ENCODE results near the gene POLR2E.
"Not testable (repeated sequence)": the region's sequence is repeated elsewhere in the genome, so short reads cannot be mapped to it uniquely, and the experiment has no call there.

The POLR2E gene

DNA sequence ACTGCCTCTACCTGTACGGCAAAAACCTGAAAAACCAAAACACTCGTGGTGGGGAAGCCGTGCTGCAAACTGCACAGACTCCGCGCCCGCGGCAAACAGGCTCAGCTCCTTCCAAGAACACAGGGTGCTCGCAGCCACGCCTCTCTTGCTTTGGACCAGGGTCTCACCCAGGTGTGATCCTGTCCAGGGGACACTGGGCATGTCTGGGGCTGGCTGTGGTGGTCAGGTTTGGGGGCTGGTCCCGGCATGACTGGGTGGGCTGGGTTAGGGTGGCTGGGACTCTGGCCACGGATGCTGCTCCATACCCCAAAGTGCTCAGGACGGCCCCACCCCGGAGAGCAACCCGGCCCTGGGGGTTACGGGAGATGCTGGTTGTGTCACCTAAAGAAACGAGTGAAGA lies 22.5 kb upstream of the POLR2E start:
- H3K4me1 Mint-ChIP-seq: no peaks in the 10 kb centered on the region
- no peak overlapping the region for H3K4me3 Mint-ChIP-seq
- no peaks in the 10 kb centered on the region for H3K27me3 Mint-ChIP-seq
- H3K36me3 Mint-ChIP-seq: peaks cover 4% of the 10 kb centered on the region
- H3K27ac Mint-ChIP-seq: no peak overlapping the region
- no peaks in the 10 kb centered on the region for H3K9me3 Mint-ChIP-seq

DNA sequence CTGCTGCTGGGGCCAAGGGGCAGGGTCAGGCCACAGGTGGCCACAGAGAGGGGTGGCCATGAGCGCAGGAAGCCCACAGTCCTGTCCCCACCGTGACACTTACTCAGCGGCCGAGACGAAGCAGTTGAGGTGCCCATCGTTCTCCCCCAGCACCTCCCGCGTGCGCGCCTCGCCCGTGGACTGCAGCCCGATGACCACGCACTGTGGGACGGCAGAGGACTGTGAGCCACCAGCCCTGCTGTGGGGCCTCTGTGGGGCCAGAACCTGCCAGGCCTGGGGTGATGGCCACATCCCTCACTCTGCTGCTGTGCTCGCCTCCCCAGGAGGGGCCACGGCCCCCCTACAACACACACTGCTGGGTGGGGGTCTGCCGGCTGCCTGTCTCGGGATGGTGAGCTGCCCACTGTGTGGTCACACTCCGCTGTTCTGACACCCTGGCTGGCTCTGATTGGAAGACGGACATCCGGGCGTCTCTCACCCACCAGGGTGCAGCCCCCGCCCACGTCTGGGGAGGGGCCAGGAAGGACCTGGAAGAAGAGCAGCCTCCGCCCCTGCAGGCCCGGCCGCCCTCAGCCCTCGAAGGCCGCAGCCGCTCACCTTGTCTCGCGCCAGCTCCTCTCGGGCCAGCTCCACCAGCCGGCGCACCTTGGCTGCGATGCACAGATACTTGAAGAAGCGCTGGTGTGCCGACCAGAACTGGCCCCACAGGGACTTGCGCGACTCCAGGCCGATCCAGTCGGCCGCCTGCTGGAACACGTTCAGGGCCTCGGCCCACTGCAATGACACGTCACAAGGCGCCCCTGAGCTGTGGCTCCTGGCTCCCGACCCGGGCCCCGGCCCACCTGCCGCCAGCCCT lies 21.8 kb upstream of the POLR2E start:
- H3K27ac Mint-ChIP-seq: no peak overlapping the region

DNA sequence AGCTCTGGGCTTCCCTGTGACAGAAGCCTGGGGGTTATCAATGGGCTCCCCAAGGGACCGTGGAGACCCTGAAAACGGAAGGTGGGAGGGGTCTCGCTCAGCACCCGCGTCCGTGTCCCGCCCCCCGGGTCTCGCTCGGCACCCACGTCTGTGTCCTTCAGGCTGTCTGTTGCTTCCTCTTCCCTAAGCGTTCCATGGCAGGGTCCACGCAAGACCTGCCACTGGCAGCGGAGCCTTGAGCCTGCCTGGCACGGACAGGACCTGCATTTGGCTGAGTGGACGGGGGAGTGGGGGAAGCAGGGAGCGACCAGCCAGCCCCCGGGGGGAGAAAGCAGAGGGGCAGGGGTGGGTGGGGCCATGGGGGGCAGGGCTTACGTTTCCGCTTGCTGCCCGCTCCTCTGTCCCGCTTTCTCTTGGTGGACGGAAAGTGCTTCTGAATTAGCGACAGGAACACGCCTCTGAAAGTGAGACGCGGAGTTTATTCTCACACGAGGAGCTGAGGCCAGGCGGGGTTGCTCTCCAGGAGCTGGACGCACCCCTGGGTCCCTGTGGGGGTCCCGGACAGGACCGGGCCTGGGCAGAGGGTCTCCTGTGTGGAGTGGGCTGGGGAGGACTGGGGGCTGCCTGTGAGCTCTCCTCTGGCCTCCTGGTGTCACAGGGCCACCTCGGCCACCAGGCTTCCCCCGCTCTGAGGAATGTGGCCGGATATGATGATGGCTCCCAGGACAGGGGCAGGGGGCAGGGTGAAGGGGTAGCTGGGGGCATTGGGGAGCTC lies 20.7 kb upstream of the POLR2E start:
- Mint-ChIP-seq H3K4me1 (no peaks in the 10 kb centered on the region), H3K4me3 (no peak overlapping the region), H3K9me3 (no peaks in the 10 kb centered on the region), H3K27ac (no peak overlapping the region), H3K27me3 (no peaks in the 10 kb centered on the region), H3K36me3 (peaks cover 2% of the 10 kb centered on the region)

More for the DNA sequence above, 21.8 kb upstream of the POLR2E start:
- no peak overlapping the region for H3K4me3 Mint-ChIP-seq
- no peaks in the 10 kb centered on the region for H3K27me3 Mint-ChIP-seq
- no peaks in the 10 kb centered on the region for H3K4me1 Mint-ChIP-seq
- no peaks in the 10 kb centered on the region for H3K9me3 Mint-ChIP-seq
- H3K36me3 Mint-ChIP-seq: peaks cover 4% of the 10 kb centered on the region

DNA sequence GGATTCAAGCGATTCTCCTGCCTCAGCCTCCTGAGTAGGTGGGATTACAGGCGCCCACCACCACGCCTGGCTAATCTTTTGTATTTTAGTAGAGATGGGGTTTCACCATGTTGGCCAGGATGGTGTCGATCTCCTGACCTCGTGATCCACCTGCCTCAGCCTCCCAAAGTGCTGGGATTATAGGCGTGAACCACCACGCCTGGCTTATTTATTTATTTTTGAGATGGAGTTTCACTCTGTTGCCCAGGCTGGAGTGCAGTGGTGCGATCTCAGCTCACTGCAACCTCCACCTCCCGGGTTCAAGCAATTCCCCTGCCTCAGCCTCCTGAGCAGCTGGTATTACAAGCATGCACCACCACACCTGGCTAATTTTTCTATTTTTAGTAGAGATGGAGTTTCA lies 19.6 kb upstream of the POLR2E start:
- not testable (repeated sequence) for H3K4me3 Mint-ChIP-seq, H3K9me3 Mint-ChIP-seq, H3K36me3 Mint-ChIP-seq, H3K27me3 Mint-ChIP-seq, H3K4me1 Mint-ChIP-seq, H3K27ac Mint-ChIP-seq

DNA sequence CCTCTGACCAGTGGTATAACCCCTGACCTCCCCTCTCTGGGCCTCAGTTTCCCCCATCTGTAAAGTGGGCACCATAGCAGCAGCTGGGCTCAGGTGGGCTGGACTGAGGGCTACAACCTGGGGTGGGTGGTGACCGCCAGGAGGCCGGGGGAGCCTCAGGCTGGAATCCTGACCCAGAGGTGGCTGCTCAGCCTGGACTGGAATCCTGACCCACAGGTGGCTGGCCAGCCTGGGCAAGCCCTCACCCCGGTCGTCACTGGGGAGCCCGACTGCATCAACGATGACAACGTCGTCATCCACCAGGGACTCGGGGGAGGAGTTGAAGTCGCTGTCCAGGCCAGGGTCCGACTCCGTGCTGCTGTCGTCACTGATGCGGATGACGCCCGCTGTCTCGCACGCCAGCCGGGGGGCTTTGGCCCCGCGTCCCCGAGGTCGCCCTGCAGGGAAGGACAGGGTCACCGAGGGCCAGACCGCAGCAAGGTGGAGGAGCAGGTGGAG lies 18.9 kb upstream of the POLR2E start:
- Mint-ChIP-seq H3K36me3 (peaks cover 2% of the 10 kb centered on the region), H3K4me1 (no peaks in the 10 kb centered on the region)

DNA sequence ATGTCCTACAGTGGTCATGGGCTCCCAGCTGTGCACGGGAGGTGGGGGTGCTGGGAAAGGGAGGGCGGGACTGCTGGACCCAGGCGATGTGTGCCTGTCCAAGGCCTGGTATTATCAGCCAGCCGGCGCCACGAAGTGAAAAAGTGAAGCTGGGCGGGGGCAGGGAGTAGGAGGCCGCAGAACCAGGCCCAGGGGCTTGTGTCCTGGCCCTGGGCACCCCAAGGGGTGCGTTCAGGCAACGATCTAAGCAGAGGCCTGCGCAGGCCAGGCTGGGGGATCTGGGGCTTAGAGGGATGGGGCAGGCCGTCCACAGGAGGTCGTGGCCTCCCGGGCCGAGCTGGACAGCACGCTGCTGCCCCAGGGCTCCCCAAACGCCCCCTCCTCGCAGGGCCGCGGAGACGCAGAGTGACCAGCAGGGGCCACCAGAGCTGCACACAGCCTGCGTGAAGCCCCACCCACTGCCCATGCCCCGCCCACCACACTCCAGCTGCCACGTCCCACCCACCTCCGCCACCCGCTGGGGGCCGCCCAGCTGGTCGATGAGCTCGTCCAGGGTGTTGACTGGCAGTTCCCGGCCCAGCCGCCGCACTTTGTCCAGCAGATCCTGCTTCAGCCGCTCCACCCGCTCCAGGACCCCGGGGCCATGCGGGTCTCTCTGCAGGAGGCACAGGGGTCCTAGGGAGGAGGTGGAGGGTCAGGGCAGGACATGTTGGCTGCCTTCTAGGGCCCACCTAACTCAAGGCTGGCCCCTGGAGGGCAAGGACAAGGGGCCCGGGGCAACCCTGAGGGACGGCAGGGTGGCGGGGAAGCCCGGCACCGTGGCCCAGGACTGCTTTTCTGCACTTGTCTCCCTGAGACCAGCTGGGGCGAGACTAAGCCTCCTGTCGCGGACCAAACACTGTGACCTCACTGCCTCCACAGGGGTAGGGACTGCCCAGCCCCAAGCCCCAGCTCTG lies 18.1 kb upstream of the POLR2E start:
- H3K4me1 Mint-ChIP-seq: no peaks in the 10 kb centered on the region
- no peak overlapping the region for H3K4me3 Mint-ChIP-seq
- H3K9me3 Mint-ChIP-seq: no peaks in the 10 kb centered on the region
- no peaks in the 10 kb centered on the region for H3K36me3 Mint-ChIP-seq
- H3K27me3 Mint-ChIP-seq: no peaks in the 10 kb centered on the region
- H3K27ac Mint-ChIP-seq: no peak overlapping the region

More for the DNA sequence above, 18.9 kb upstream of the POLR2E start:
- no peaks in the 10 kb centered on the region for H3K27me3 Mint-ChIP-seq
- H3K27ac Mint-ChIP-seq: no peak overlapping the region
- no peaks in the 10 kb centered on the region for H3K9me3 Mint-ChIP-seq
- H3K4me3 Mint-ChIP-seq: no peak overlapping the region

DNA sequence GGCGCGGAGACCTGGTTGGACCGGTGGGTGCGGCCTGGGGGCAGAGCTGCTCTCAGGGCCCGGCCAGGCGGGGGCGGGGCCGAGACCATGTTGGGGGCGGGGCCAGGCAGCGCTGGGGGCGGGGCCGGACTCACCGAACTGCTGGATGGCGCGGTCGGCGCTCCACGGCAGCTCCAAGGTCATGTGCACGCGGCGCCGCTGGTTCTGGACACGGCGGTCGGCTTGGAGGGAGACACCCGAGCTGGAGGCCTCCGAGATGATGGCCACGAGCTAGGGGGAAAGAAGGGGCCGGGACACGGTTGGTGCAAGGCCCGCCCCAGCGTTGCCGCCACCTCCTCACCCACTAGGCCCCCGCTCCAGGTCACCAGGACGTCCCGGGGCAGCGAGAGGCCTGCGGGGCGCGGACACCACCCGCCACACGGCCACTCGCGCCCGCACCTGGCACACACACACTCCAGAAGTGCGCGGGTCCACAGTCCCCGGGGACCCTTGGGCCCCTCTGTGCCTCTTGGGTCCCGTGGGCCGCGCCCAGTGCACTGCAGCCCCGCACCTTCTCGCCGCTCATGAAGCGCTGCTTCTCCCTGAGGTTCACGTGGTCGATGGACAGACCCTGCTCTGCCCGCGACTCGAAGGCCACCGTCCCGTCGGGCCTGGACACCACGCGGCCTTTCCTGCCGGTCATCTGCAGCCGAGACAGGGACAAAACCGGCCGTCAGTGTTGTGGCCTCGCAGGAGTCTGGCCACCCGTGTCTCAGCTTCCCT lies 17.3 kb upstream of the POLR2E start:
- no peaks in the 10 kb centered on the region for H3K36me3 Mint-ChIP-seq

DNA sequence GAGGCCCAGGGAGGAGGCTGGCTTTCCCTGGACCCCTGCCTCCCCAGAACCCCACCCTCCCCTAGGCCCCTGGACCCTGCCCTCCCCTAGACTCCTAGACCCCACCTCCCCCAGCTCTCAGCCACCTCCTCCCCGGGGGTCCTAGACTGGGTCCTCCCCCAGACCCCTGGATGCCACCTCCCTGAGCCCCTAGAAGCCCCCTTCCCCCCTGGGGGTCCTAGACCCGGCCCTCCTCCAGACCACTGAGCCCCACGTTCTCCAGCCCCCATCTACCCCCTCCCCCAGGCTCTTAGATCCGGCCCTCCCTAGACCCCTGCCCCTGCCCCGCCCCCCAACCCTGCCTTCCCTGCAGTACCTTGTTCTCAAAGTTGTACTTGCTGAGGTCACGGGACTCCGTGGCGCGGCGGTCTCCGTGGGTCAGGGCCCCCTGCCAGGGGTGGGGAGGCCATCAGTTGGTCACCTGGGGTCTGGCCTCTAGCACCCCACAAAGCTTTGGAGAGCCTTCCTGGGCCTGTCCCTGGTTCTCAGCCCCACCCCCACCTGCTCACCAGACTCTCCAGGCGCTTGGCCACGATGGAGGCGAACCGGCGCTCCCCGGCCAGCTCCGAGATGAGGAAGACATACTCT lies 16.6 kb upstream of the POLR2E start:
- Mint-ChIP-seq H3K4me3 (no peak overlapping the region), H3K27me3 (no peaks in the 10 kb centered on the region), H3K4me1 (no peaks in the 10 kb centered on the region), H3K9me3 (no peaks in the 10 kb centered on the region), H3K36me3 (no peaks in the 10 kb centered on the region), H3K27ac (no peak overlapping the region)

More for the DNA sequence above, 17.3 kb upstream of the POLR2E start:
- Mint-ChIP-seq H3K9me3 (no peaks in the 10 kb centered on the region), H3K27me3 (no peaks in the 10 kb centered on the region), H3K4me3 (no peak overlapping the region), H3K27ac (no peak overlapping the region), H3K4me1 (no peaks in the 10 kb centered on the region)

DNA sequence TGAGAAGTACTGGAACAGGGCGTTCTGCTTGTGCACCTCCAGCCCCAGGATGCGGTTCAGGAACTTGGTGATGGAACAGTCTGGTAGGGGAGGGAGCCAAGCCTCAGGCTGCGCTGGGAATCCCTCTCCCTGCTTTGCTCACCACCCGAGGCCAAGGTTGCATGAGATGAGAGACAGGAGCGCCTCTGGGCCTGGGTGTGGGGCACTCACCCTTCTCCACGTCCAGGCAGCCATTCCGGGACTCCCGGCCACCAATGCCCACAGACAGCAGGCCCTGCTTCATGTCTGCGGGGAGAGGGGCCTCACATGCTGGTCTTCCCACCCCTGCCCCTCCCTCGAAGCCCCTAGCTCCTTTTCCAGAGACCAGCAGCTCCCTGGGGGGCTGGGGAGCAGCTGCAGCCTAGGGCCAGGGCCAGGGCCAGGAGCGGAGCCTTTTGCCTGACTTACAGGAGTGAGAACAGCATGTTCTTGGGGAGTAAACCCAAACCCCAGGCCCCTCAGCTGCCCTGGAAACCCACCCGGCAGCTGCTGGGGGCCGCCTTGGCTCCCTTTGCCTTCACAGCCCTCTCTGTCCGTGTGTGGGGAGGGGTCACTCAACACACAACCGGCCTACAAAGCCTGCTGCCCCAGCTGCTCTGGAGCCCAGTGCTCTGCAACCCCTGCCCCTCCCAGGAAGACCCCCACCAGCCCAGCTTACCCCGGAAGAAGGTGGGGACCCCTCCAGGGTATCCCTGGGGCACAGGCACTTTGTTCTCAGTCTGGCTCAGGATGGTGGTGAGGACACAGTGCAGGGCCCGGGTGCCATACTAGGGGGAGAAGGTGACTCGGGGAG lies 15.8 kb upstream of the POLR2E start:
- Mint-ChIP-seq H3K4me1 (no peaks in the 10 kb centered on the region), H3K36me3 (no peaks in the 10 kb centered on the region), H3K27ac (no peak overlapping the region), H3K27me3 (no peaks in the 10 kb centered on the region), H3K4me3 (no peak overlapping the region), H3K9me3 (no peaks in the 10 kb centered on the region)

DNA sequence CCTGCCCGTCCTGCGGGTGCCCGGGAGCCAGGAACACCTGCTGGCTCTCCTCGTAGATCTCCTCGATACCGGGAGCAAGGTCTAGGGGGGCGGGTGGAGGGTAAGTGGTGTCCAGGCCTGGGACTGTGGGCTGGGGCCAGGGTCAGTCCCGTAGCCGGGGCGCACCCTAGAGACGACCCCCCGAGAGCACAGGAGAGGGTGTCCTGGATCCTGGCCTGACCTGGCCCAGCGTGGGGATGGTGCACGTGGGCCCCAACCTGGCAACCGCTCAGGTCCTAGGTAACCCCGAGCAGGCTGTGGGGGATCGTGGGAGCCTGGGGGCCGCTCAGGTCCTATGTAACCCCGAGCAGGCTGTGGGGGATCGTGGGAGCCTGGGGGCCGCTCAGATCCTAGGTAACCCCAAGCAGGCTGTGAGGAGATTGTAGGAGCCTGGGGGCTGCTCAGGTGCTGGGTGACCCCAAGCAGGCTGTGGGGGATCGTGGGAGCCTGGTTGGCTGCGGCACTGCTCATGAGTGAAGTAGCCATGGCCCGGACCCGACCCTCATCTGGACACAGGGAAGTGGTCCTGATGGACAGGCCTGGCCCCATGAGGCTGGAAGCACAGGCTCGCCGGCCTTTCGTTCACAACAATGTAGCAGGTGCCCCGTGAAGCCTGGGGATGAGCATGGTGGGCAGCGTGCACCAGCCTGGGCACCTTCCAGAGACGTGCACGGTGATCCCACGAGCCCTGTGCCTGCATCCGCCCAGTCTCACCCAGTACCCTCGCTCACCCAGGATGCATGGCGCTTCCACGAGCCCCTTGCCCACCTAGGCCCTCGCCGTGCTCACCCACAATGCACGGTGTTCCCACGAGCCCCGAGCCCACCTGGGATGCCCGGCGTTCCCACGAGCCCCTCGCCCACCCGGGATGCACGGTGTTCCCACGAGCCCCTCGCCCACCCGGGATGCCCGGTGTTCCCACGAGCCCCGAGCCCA lies 14.8 kb upstream of the POLR2E start:
- Mint-ChIP-seq H3K27ac (no peak overlapping the region), H3K4me1 (peaks cover 4% of the 10 kb centered on the region), H3K36me3 (no peaks in the 10 kb centered on the region), H3K9me3 (no peaks in the 10 kb centered on the region), H3K27me3 (no peaks in the 10 kb centered on the region), H3K4me3 (no peak overlapping the region)

DNA sequence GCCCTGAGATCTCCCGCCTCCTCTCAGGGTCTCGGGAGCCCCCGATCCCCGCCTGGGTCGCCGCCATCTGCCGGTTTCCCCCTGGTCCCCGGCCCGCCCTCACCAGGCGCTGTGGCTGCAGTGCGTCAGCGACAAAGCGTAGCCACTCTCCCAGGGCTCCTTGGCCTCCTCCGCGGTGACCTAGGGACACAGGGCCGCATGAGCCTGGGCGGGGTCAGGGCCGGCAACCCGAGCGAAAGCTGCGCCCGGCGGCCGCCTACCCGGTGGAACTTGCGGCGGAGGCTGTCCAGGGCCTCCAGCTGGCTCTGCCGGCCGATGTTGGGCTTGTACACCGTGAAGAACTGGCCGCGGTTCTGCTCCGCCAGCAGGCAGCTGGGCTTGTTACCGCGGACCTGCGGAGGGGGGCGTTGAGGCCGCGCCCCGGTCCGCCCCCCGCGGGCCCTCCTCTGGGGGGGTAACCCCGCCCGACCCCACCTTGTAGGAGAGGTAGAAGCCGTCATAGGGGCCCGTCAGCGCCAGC lies 13.9 kb upstream of the POLR2E start:
- no peaks in the 10 kb centered on the region for H3K36me3 Mint-ChIP-seq
- H3K4me3 Mint-ChIP-seq: no peak overlapping the region
- peaks cover 4% of the 10 kb centered on the region for H3K4me1 Mint-ChIP-seq
- no peaks in the 10 kb centered on the region for H3K9me3 Mint-ChIP-seq
- H3K27ac Mint-ChIP-seq: no peak overlapping the region
- H3K27me3 Mint-ChIP-seq: no peaks in the 10 kb centered on the region

DNA sequence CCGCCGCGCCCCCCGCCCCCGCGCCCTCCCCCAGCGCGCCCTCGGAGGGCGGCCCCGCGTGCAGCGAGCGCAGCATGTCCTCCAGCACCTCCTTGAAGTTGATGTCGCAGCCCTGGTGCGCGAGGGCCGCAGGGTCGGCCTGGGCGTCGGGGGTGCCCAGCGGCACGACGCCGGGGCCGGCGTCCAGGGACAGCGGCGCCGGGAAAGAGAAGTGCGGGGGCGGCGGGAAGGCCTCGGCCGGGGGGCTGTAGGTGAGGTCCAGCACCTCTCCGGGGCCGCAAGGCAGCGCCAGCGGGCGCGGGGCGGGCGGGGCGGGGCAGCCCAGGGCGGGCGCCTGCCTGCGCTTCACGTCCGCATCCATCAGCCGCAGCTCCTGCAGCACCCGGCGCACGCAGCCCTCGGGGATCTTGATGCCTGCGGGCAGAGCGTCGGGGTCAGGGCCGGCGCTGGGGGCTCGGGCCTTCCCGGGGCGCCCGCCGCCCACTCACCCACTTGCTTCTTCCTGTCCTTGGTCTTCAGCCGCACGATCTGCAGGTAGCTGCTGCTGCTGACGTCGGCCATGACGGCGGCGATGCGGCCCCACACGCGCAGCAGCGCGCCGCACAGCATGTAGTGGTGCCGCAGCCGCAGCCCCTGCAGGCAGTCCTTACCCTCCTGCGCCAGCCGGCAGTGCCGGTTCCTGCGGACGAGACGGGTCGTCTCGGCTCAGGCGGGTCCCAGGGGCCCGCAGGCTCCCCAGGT lies 13.3 kb upstream of the POLR2E start:
- Mint-ChIP-seq H3K27ac (no peak overlapping the region), H3K27me3 (no peaks in the 10 kb centered on the region), H3K4me1 (peaks cover 4% of the 10 kb centered on the region), H3K9me3 (no peaks in the 10 kb centered on the region), H3K36me3 (no peaks in the 10 kb centered on the region), H3K4me3 (no peak overlapping the region)
